GM18867 (cell line): Measurements from ENCODE around the gene SLC22A3.
A peak's percentile ranks its signal among the peaks of the same experiment; 100 is the strongest.
"Not testable (repeated sequence)": the region's sequence is repeated elsewhere in the genome, so short reads cannot be mapped to it uniquely, and the experiment has no call there.

ENCODE experiments used
- ATAC-seq: cut with Tn5 transposase; IDR thresholded peaks from one replicate; pipeline ENCODE4 v1.9.1; 2021; ENCODE audit warnings: mild to moderate bottlenecking, moderate library complexity; ENCODE audit not compliant: unreplicated experiment

The SLC22A3 gene

GRCh38 chr6:160435935-160436334 lies 87.8 kb downstream of the SLC22A3 start:
- no peak for ATAC-seq

- ATAC-seq: no peak
Observed at GRCh38 chr6:160437154-160437553, 89.0 kb downstream of the SLC22A3 start.

GRCh38 chr6:160437775-160438174 lies 89.6 kb downstream of the SLC22A3 start:
- ATAC-seq: no peak

- no peak for ATAC-seq
Observed at GRCh38 chr6:160438481-160438880, 90.3 kb downstream of the SLC22A3 start.

- ATAC-seq: no peak
Observed at GRCh38 chr6:160439751-160440150, 91.6 kb downstream of the SLC22A3 start.

GRCh38 chr6:160442151-160442550 lies 94.0 kb downstream of the SLC22A3 start:
- no peak for ATAC-seq

- no peak for ATAC-seq
Observed at GRCh38 chr6:160445130-160445529, 97.0 kb downstream of the SLC22A3 start.

- ATAC-seq: no peak
Observed at GRCh38 chr6:160447350-160447749, 99.2 kb downstream of the SLC22A3 start.

- not testable (repeated sequence) for ATAC-seq
Observed at GRCh38 chr6:160449787-160450186, 101.6 kb downstream of the SLC22A3 start.

GRCh38 chr6:160450849-160451248 lies 102.7 kb downstream of the SLC22A3 start:
- ATAC-seq: no peak

- ATAC-seq: no peak
Observed at GRCh38 chr6:160454303-160454702, 106.1 kb downstream of the SLC22A3 start.

GRCh38 chr6:160455081-160455480 lies 106.9 kb downstream of the SLC22A3 start:
- no peak for ATAC-seq

GRCh38 chr6:160455541-160456213 lies 107.5 kb downstream of the SLC22A3 start:
- ATAC-seq: peak; percentile 78

- ATAC-seq: no peak
Observed at GRCh38 chr6:160456214-160456546, 108.0 kb downstream of the SLC22A3 start.

GRCh38 chr6:160457823-160458222 lies 109.6 kb downstream of the SLC22A3 start:
- ATAC-seq: no peak

GRCh38 chr6:160461641-160462040 lies 113.5 kb downstream of the SLC22A3 start:
- no peak for ATAC-seq

- ATAC-seq: no peak
Observed at GRCh38 chr6:160462116-160462515, 113.9 kb downstream of the SLC22A3 start.

- peak; percentile 93 for ATAC-seq
Observed at GRCh38 chr6:160462551-160463109, 114.5 kb downstream of the SLC22A3 start.

- no peak for ATAC-seq
Observed at GRCh38 chr6:160464744-160465143, 116.6 kb downstream of the SLC22A3 start.

- not testable (repeated sequence) for ATAC-seq
Observed at GRCh38 chr6:160467261-160467871, 119.2 kb downstream of the SLC22A3 start.

- ATAC-seq: no peak
Observed at GRCh38 chr6:160469153-160469552, 121.0 kb downstream of the SLC22A3 start.

- ATAC-seq: not testable (repeated sequence)
Observed at GRCh38 chr6:160476056-160476455, 127.9 kb downstream of the SLC22A3 start.
